Measurements from ENCODE around the gene JAG2.

DNA sequence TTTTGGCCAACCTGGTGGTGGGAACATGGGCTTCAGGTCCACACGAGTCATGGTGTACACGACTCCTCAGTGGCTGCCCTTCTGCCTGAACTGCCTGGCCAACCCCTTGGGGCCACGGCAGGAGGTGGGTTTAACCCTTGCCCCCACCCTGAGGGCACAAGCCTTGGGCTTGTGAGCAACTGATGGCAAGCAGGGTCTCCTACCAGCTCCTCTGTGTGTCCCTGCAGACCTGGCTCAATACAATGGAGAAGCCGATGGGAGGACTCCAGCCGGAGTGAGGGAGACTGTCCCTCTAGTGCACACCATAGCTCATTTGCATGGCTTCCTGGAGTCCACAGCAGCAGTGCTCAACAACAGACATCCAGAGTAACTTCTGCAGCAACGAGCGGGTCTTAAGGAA lies 28.0 kb downstream of the JAG2 start:
- TF ChIP-seq, protein P1, sequence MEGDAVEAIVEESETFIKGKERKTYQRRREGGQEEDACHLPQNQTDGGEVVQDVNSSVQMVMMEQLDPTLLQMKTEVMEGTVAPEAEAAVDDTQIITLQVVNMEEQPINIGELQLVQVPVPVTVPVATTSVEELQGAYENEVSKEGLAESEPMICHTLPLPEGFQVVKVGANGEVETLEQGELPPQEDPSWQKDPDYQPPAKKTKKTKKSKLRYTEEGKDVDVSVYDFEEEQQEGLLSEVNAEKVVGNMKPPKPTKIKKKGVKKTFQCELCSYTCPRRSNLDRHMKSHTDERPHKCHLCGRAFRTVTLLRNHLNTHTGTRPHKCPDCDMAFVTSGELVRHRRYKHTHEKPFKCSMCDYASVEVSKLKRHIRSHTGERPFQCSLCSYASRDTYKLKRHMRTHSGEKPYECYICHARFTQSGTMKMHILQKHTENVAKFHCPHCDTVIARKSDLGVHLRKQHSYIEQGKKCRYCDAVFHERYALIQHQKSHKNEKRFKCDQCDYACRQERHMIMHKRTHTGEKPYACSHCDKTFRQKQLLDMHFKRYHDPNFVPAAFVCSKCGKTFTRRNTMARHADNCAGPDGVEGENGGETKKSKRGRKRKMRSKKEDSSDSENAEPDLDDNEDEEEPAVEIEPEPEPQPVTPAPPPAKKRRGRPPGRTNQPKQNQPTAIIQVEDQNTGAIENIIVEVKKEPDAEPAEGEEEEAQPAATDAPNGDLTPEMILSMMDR (IDR thresholded peaks at IDR 0.05; ENCODE audit: insufficient read depth, low read length, poor library complexity, severe bottlenecking): no peak
- TF ChIP-seq EZH2phosphoT487 (conservative IDR thresholded peaks at IDR 0.05; ENCODE audit: low read length): no peak
